IMR-90 (cell line): ENCODE measurements around the gene SPRED2. TPM values are rescaled to one million over a fixed set of nuclear protein-coding genes. Genes with fewer than 3 reads are reported as not detected.

Source experiments
- ATAC-seq: fragments of 200-7000 bp; cut with Tn5 transposase; 2 replicates; pipeline ENCODE4 v1.9.1; 2020; ENCODE audit warnings: low read depth, mild to moderate bottlenecking, moderate library complexity
- BruUV-seq: library from RNA; stranded (reverse); fragments of 400-500 nt; replicated peaks from 2 replicates; lab custom pipeline; 2021; lab: Mats Ljungman, UMichigan
- CTCF ChIA-PET: fragments of 300-600 bp; formaldehyde crosslinking; extraction: SDS; loops from one replicate; lab custom pipeline; 2021; ENCODE audit warnings: antibody characterized with exemption; lab: Yijun Ruan, JAX
- POLR2A ChIA-PET: fragments of 300-600 bp; sonication (Branson Sonifier 250); formaldehyde crosslinking; loops from one replicate; lab custom pipeline; 2022; ENCODE audit warnings: antibody characterized with exemption; ENCODE audit not compliant: unreplicated experiment; lab: Charles Lee
- DNase-seq: peaks from one replicate; pipeline ENCODE4 v3.0.0; 2013
- H2AFZ ChIP-seq: replicated peaks from 2 replicates; pipeline ENCODE3; 2013; ENCODE audit warnings: low read length, mild to moderate bottlenecking; ENCODE audit not compliant: poor library complexity
- H2AK5ac ChIP-seq: 2 replicates; pipeline ENCODE4 v1.6.1; 2013; ENCODE audit warnings: low read depth, low read length, inconsistent platforms
- H2AK9ac ChIP-seq: replicated peaks from 2 replicates; pipeline ENCODE3; 2013; ENCODE audit warnings: mild to moderate bottlenecking, low read depth, low read length, moderate library complexity; ENCODE audit not compliant: poor library complexity
- H2BK120ac ChIP-seq: 2 replicates; pipeline ENCODE4 v1.6.1; 2013; ENCODE audit warnings: low read depth, low read length, inconsistent platforms
- H2BK15ac ChIP-seq: 3 replicates; pipeline ENCODE4 v1.6.1; 2013; ENCODE audit warnings: low read depth, low read length, inconsistent platforms
- H2BK20ac ChIP-seq: 2 replicates; pipeline ENCODE4 v1.6.1; 2013; ENCODE audit warnings: low read depth, mild to moderate bottlenecking, inconsistent platforms, low read length, moderate library complexity
- H2BK5ac ChIP-seq: 2 replicates; pipeline ENCODE4 v1.6.1; 2013; ENCODE audit warnings: mild to moderate bottlenecking, low read depth, low read length, inconsistent platforms; ENCODE audit not compliant: poor library complexity, severe bottlenecking
- H3K14ac ChIP-seq: replicated peaks from 2 replicates; pipeline ENCODE4 v1.6.1; 2013; ENCODE audit warnings: low read depth, low read length, inconsistent platforms
- H3K18ac ChIP-seq: 2 replicates; pipeline ENCODE4 v1.6.1; 2013; ENCODE audit warnings: low read depth, low read length, control low read depth
- H3K23ac ChIP-seq: 2 replicates; pipeline ENCODE4 v1.6.1; 2013; ENCODE audit warnings: low read depth, low read length, inconsistent platforms
- H3K27ac ChIP-seq: 2 replicates; pipeline ENCODE4 v1.5.1; 2013; ENCODE audit warnings: mild to moderate bottlenecking, control low read depth, low read length; ENCODE audit not compliant: insufficient read depth
- H3K27me3 ChIP-seq: 2 replicates; pipeline ENCODE4 v1.6.1; 2013; ENCODE audit warnings: low read length; ENCODE audit not compliant: control insufficient read depth, insufficient read depth
- H3K36me3 ChIP-seq: 2 replicates; pipeline ENCODE4 v1.6.1; 2013; ENCODE audit warnings: low read length, mixed read lengths; ENCODE audit not compliant: control insufficient read depth, insufficient read depth
- H3K4ac ChIP-seq: 2 replicates; pipeline ENCODE4 v1.6.1; 2013; ENCODE audit warnings: low read depth, low read length, inconsistent platforms
- H3K4me1 ChIP-seq: 2 replicates; pipeline ENCODE4 v1.6.1; 2013; ENCODE audit warnings: low read length, mixed read lengths; ENCODE audit not compliant: control insufficient read depth, insufficient read depth
- H3K4me2 ChIP-seq: 2 replicates; pipeline ENCODE4 v1.6.1; 2013; ENCODE audit warnings: low read depth, mild to moderate bottlenecking, control low read depth, low read length, moderate library complexity
- H3K4me3 ChIP-seq: 2 replicates; pipeline ENCODE4 v1.5.1; 2013; ENCODE audit warnings: low read depth, mild to moderate bottlenecking, control low read depth, low read length, moderate library complexity; ENCODE audit not compliant: insufficient read depth
- H3K56ac ChIP-seq: 2 replicates; pipeline ENCODE4 v1.6.1; 2013; ENCODE audit warnings: low read length, inconsistent platforms; ENCODE audit not compliant: insufficient read depth; ENCODE audit errors: extremely low read depth
- H3K79me1 ChIP-seq, 2 experiments: 2 replicates each; pipeline ENCODE4 v1.6.1; 2013; ENCODE audit warnings: low read length in 2 of 2, inconsistent platforms in 1 of 2, low read depth in 1 of 2
- H3K9ac ChIP-seq: 2 replicates; pipeline ENCODE4 v1.6.1; 2013; ENCODE audit warnings: low read depth, low read length, control low read depth
- H3K9me1 ChIP-seq: 2 replicates; pipeline ENCODE4 v1.6.1; 2013; ENCODE audit warnings: low read length, inconsistent platforms; ENCODE audit not compliant: insufficient read depth
- H3K9me3 ChIP-seq: 2 replicates; pipeline ENCODE4 v1.6.1; 2013; ENCODE audit warnings: low read length; ENCODE audit not compliant: control insufficient read depth, insufficient read depth
- H4K20me1 ChIP-seq: 2 replicates; pipeline ENCODE4 v1.6.1; 2013; ENCODE audit warnings: low read length, inconsistent platforms; ENCODE audit not compliant: insufficient read depth
- H4K5ac ChIP-seq: 2 replicates; pipeline ENCODE4 v1.6.1; 2013; ENCODE audit warnings: mild to moderate bottlenecking, low read depth, low read length, control low read depth
- H4K8ac ChIP-seq, 2 experiments: 2 replicates each; pipeline ENCODE4 v1.6.1; 2013; ENCODE audit warnings: low read depth in 2 of 2, low read length in 2 of 2, control low read depth in 1 of 2, inconsistent platforms in 1 of 2
- H4K91ac ChIP-seq: 2 replicates; pipeline ENCODE4 v1.6.1; 2013; ENCODE audit warnings: low read depth, low read length, inconsistent platforms; ENCODE audit not compliant: insufficient read depth
- BHLHE40 ChIP-seq: fragments of 150-350 bp; IDR thresholded peaks from 2 replicates; pipeline ENCODE4 v1.6.1; 2016; ENCODE audit warnings: mild to moderate bottlenecking, low read depth, low read length
- FOS ChIP-seq: fragments of 150-350 bp; IDR thresholded peaks from 2 replicates; pipeline ENCODE4 v1.6.1; 2016; ENCODE audit warnings: low read depth, low read length
- MAFK ChIP-seq: IDR thresholded peaks from 2 replicates; pipeline ENCODE4 v1.6.1; 2012; ENCODE audit warnings: low read depth, low read length, improper control_type of control experiment
- MAZ ChIP-seq: IDR thresholded peaks from 2 replicates; pipeline ENCODE4 v1.6.1; 2012; ENCODE audit warnings: low read depth, mild to moderate bottlenecking, low read length, improper control_type of control experiment, moderate library complexity, borderline replicate concordance
- MXI1 ChIP-seq: IDR thresholded peaks from 2 replicates; pipeline ENCODE4 v1.6.1; 2012; ENCODE audit warnings: low read depth, mild to moderate bottlenecking, low read length, moderate library complexity, borderline replicate concordance
- NFE2L2 ChIP-seq: fragments of 150-350 bp; IDR thresholded peaks from 2 replicates; pipeline ENCODE4 v1.6.1; 2016; ENCODE audit warnings: low read depth, mild to moderate bottlenecking, low read length
- POLR2A ChIP-seq: IDR thresholded peaks from 2 replicates; pipeline ENCODE4 v1.6.1; 2012; ENCODE audit warnings: mild to moderate bottlenecking, low read depth, low read length
- RAD21 ChIP-seq: IDR thresholded peaks from 2 replicates; pipeline ENCODE4 v1.6.1; 2012; ENCODE audit warnings: low read length, improper control_type of control experiment
- RCOR1 ChIP-seq: IDR thresholded peaks from 2 replicates; pipeline ENCODE4 v1.6.1; 2012; ENCODE audit warnings: mild to moderate bottlenecking, low read length, improper control_type of control experiment; ENCODE audit not compliant: insufficient replicate concordance
- RFX5 ChIP-seq: IDR thresholded peaks from 2 replicates; pipeline ENCODE4 v1.8.0; 2012; ENCODE audit warnings: low read depth, mild to moderate bottlenecking, low read length, moderate library complexity
- SMC3 ChIP-seq: fragments of 150-350 bp; IDR thresholded peaks from 2 replicates; pipeline ENCODE4 v1.6.1; 2016; ENCODE audit warnings: low read depth, mild to moderate bottlenecking, antibody characterized with exemption, low read length, moderate library complexity
- WGBS, 2 experiments: methylation state at CpG; one replicate each; pipeline versions ENCODE4 v1.1.5 to v1.1.7; 2013; ENCODE audit warnings: missing lambda C conversion rate in 2 of 2; ENCODE audit not compliant: insufficient read length in 1 of 2; ENCODE audit errors: extremely low coverage in 2 of 2; 5-methylcytosine and 5-hydroxymethylcytosine counted together
- dilution Hi-C: fragments of 300-500 bp; cut with HindIII; formaldehyde crosslinking; loops from one replicate; pipeline ENCODE4 v1.14.3; 2018; ENCODE audit warnings: low sequenced_read_pairs; ENCODE audit not compliant: unreplicated experiment
- in situ Hi-C: fragments of 300-500 bp; cut with MboI; formaldehyde crosslinking; loops from 3 replicates; pipeline ENCODE4 v1.14.3; 2019; ENCODE audit warnings: low sequenced_read_pairs, inconsistent platforms, mixed read lengths
- intact Hi-C: fragments of 100-400 bp; cut with micrococcal nuclease; formaldehyde crosslinking; loops from 2 replicates; pipeline ENCODE4 v1.10.0; 2022
- polyA plus RNA-seq, 3 experiments: library from polyadenylated mRNA; depleted of rRNA; stranded (reverse); fragments of >200 nt; gene quantifications; 2 replicates each; pipeline ENCODE4 v1.2.3, GENCODE V29; 2012; ENCODE audit warnings: low replicate concordance in 1 of 3
- total RNA-seq: library from RNA; depleted of rRNA; stranded (reverse); fragments of >200 nt; gene quantifications from 2 replicates; pipeline ENCODE4 v1.2.3, GENCODE V29; 2012
- TF ChIP-seq, protein P1 (sequence below): fragments of 150-350 bp; IDR thresholded peaks from 2 replicates; pipeline ENCODE4 v1.6.1; 2017; ENCODE audit warnings: mild to moderate bottlenecking, antibody characterized with exemption, low read length, low read depth
- TF ChIP-seq, protein P2 (sequence below): fragments of 150-350 bp; IDR thresholded peaks from 2 replicates; pipeline ENCODE4 v1.6.1; 2016; ENCODE audit warnings: low read depth, mild to moderate bottlenecking, low read length, moderate library complexity, borderline replicate concordance

Gene SPRED2
- total and polyA plus RNA-seq, 2 of the 4 experiments (the other 2 are of a cell fraction), result 4.8 to 18.7 TPM

DNA sequence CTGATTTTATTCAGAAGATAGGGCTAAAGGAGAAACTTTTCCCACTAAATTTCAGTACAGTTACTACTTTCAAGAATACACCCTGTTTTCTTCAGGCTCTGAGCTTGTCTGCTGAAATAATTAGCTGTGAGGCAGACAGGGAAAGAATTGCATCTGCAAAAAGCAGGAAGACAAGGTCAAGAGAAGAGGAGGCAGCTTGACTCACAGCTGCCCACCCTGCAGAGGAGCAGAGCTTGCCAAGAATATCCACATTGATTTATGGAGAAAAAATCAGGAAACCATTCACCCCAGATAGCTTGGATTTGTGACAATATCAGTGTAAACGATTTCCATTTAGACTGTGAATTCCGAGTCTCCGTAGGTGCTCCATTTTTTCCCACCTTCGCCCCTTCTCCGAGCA lies 155.8 kb downstream of the SPRED2 start:
- ChIA-PET CTCF (no interaction called here), POLR2A (interaction anchor here (0.5 kb wide), 1 partner anchor 156 kb away, joined by 3 read pairs; the partner anchor contains the start of gene SPRED2)
- Histone ChIP-seq H2AK5ac (no peak overlapping the region), H3K79me1 (no peaks in the 10 kb centered on the region), H2BK15ac (no peak overlapping the region), H2BK20ac (no peak overlapping the region), H2BK5ac (no peak overlapping the region), H3K36me3 (peaks cover 8% of the 10 kb centered on the region), H3K4me2 (no peak overlapping the region), H4K20me1 (peaks cover 4% of the 10 kb centered on the region; the same call in 1 of the 2 replicates), H3K14ac (no peak overlapping the region), H3K4me3 (no peak overlapping the region), H2AFZ (no peak overlapping the region), H3K23ac (no peak overlapping the region), H3K27ac (no peak overlapping the region), H2BK120ac (no peak overlapping the region), H3K4ac (no peak overlapping the region), H4K91ac (no peak overlapping the region), H3K27me3 (no peaks in the 10 kb centered on the region), H3K4me1 (peaks cover 4% of the 10 kb centered on the region), H3K9me3 (no peaks in the 10 kb centered on the region), H2AK9ac (no peak overlapping the region), H4K5ac (no peak overlapping the region), H3K56ac (no peak overlapping the region), H3K18ac (no peak overlapping the region), H3K9me1 (peaks cover 16% of the 10 kb centered on the region; the same call in 1 of the 2 replicates), H4K8ac (no peak overlapping the region), H3K9ac (no peak overlapping the region)
- BruUV-seq, result no TSS peak
- intact Hi-C loops (no loop called here), in situ Hi-C loops (no loop called here), dilution Hi-C loops (no loop called here)
- no CpG with 5 or more reads among the region's 5 CpGs for whole genome bisulfite sequencing, 2 experiments
- TF ChIP-seq POLR2A, result no peak
- TF ChIP-seq, protein P1, sequence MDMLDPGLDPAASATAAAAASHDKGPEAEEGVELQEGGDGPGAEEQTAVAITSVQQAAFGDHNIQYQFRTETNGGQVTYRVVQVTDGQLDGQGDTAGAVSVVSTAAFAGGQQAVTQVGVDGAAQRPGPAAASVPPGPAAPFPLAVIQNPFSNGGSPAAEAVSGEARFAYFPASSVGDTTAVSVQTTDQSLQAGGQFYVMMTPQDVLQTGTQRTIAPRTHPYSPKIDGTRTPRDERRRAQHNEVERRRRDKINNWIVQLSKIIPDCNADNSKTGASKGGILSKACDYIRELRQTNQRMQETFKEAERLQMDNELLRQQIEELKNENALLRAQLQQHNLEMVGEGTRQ, result no peak
- no peak for TF ChIP-seq FOS
- TF ChIP-seq RAD21, result no peak
- no peak for TF ChIP-seq SMC3
- no peak for TF ChIP-seq MAZ
- no peak for TF ChIP-seq NFE2L2
- TF ChIP-seq RFX5, result no peak
- TF ChIP-seq MAFK, result no peak
- TF ChIP-seq MXI1, result no peak
- no peak for TF ChIP-seq BHLHE40
- TF ChIP-seq, protein P2, sequence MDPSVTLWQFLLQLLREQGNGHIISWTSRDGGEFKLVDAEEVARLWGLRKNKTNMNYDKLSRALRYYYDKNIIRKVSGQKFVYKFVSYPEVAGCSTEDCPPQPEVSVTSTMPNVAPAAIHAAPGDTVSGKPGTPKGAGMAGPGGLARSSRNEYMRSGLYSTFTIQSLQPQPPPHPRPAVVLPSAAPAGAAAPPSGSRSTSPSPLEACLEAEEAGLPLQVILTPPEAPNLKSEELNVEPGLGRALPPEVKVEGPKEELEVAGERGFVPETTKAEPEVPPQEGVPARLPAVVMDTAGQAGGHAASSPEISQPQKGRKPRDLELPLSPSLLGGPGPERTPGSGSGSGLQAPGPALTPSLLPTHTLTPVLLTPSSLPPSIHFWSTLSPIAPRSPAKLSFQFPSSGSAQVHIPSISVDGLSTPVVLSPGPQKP, result no peak
- TF ChIP-seq RCOR1, result no peak
- ATAC-seq (0 out of 2 replicates have a peak, but pooled peaks have one; percentile 8), DNase-seq (peak; percentile 30)
